HFF-Myc (cell line): ENCODE data around the gene WDR54.
A peak's percentile ranks its signal among the peaks of the same experiment; 100 is the strongest.

Experiments
- DNase-seq: peaks from one replicate; pipeline ENCODE4 v3.0.0-alpha.2; 2011; ENCODE audit warnings: low read depth; ENCODE audit errors: extremely low read depth
- H3K4me3 ChIP-seq: replicated peaks from 2 replicates; pipeline ENCODE4 v1.5.1; 2011; ENCODE audit warnings: low read depth, mild to moderate bottlenecking, control low read depth, low read length
- CTCF ChIP-seq: IDR thresholded peaks from 2 replicates; pipeline ENCODE4 v1.5.1; 2012; ENCODE audit warnings: mild to moderate bottlenecking, low read depth, low read length, control low read depth; ENCODE audit errors: missing control alignments

The WDR54 gene

GRCh38 chr2:74421221-74421870, at the start of gene WDR54, which contains the start of gene C2orf81:
Gene WDR54, plus strand, starts transcription at chr2:74421730. Its CDS starts 424 bp downstream, at chr2:74422154.
Gene C2orf81, minus strand, starts transcription at chr2:74421619. Its CDS starts 59 bp downstream, at chr2:74421560.
- peak; percentile 66 for DNase-seq
- peak within 1 kb of the TSS; percentile 59 for H3K4me3 ChIP-seq
- TF ChIP-seq CTCF: no peak

- DNase-seq: no peak
- TF ChIP-seq CTCF: no peak
- no peak overlapping the region for H3K4me3 ChIP-seq
These were observed 48.9 kb upstream of the WDR54 start for GRCh38 chr2:74372674-74373073.

- H3K4me3 ChIP-seq: no peak overlapping the region
- DNase-seq: no peak
- no peak for TF ChIP-seq CTCF
These were observed 48.3 kb upstream of the WDR54 start for GRCh38 chr2:74373221-74373676.

GRCh38 chr2:74373985-74374384, 47.5 kb upstream of the WDR54 start:
- no peak for TF ChIP-seq CTCF
- no peak overlapping the region for H3K4me3 ChIP-seq
- DNase-seq: no peak

GRCh38 chr2:74374509-74375205, 46.9 kb upstream of the WDR54 start:
- no peak overlapping the region for H3K4me3 ChIP-seq
- no peak for TF ChIP-seq CTCF
- peak; percentile 40 for DNase-seq

- DNase-seq: no peak
- no peak for TF ChIP-seq CTCF
- H3K4me3 ChIP-seq: no peak overlapping the region
These were observed 45.7 kb upstream of the WDR54 start for GRCh38 chr2:74375838-74376237.
